NCI-H1105 (cell line): ENCODE data around the gene TRUB1.

Experiments
- DNase-seq: peaks from one replicate; lab custom pipeline; 2025; lab: John Stamatoyannopoulos, UW

Gene TRUB1

DNA sequence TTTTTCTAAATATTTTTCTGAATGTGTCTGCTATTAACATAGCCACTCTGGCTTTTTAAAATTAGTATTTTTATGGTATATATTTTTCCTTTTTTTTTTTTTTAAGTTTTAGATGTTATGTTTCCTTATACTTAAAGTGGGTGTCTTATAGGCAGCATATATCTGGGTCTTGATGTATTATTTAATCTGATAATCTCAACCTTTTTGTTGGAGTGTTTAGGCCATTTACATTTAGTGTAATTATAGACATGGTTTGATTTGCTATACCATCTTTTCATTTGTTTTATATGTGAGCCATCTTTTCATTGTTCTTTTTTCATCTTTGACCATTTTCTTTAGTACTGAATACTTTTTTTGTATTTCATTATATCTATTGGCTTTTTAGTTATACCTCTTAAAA lies 45.0 kb downstream of the TRUB1 start:
- DNase-seq = no peak

DNA sequence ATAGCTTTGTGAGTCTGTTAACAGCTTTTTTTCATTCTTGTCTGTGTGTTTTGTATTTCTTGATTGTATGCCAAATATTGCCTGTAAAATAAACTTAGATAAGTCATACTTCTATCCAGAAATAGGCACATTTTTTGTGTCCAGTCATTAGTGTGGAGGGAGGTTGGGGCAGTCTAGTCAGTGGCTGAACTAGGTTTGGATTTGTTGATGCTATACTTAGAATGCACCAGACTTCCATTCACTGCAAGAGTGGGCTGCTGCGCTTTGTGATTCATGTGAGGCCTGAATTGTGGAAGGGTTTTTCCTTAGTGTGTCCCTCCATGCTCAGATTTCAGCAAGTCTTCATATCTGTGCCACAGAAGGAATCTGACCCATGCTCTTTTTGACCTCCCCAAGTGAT lies 50.0 kb downstream of the TRUB1 start:
- no peak for DNase-seq

GRCh38 chr10:114990586-114990985 lies 52.6 kb downstream of the TRUB1 start:
- DNase-seq = no peak

DNA sequence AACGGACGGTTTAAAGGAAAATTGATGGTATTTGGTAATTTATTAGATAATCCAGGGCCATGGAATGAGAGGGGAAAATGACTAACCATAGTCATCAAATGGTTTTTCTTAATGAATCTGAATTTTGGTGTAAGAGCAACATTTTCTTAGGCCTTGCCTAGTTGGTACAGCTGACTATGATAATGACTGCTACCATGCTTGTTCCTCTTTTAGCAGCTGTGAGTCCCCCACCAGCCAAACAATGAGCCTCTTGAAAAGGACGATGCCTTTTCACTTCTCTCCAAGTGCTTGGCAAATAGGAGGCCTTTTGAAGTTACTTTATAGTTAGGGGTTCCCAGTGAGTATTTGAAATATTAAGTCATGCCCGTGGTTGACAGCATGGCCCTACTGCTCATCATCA lies 53.0 kb downstream of the TRUB1 start:
- no peak for DNase-seq

DNA sequence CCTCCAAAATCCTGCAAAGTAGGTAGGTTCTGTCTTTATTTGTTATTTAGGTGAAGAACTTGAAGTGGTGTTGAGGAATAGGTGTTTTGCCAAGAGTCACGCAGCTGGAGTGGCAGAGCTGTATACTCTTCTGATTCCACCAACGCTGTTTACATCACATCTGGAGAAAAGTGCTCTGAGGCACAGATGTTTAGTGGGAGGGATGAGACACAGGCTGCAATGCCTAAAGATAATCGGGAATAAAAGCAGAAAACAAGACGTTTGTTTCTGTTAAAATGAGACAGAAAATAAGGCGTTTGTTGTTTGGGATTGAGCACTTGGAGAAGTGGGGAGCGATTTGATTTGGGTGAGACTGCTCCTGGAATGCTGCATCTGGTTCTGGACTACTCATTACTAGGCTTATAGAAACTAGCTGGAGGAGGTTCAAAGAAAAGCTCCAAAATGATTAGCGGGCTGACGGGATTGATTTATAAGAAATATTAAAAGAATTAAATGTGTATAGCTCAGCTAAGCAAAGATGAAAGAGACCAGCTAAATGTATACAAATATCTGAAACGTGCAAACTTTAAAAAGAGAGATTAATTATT lies 54.3 kb downstream of the TRUB1 start:
- no peak for DNase-seq

DNA sequence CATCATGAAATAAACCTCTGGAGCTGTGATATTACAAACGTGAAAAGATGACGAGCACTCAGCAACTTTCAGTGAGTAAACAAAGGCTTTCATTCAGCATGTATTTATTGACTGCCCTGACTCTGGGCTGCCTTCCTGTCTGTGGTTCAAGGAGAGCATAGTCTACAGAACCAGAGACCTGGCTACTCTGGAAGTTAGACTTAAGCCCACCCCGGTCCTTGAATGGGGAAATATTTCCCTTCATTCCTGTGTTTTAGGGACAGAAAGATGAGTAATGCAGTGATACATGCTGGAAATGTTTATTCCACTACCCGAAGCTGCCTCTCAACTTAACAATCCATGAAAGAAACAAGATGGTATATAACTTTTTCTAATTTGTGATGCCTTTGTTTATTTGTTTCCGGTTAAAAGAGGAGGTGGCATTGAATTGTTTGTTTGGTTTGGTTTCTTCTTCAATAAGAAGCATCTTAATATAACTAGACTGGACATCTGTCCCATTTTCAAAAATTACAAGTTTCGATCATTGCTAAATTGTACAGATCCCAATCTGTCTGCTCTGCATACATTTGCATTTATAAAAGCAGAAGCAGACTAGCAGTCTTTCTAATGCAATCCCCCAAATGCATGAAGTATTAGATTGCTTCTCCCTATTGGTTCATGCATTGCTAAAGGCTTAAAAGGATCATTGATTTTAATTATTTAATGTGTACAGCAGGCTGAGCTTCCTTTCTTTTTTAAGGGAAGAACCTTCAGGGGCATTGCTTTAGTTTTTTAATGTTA lies 57.7 kb downstream of the TRUB1 start:
- DNase-seq = no peak

- DNase-seq = no peak
Observed at GRCh38 chr10:114996542-114996941, 58.5 kb downstream of the TRUB1 start.

DNA sequence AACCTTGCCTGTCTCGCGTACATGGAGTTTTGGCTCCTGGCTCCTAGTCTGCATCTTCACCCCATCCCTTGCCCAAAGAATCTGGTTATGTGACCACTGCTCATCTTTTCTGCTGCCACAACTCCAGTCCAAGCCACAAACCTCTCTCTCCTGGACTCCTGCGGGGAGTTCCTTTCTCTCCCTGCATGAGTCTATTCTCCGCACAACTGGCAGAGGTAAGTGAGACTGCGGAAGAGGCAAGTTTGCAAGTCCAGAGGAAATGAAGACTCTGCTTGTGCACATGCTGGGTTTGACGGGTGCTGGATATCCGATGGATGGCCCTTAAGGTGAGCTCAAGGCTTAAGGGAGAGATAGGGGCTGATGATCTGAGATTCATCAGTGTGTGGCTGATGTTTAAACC lies 61.0 kb downstream of the TRUB1 start:
- DNase-seq = no peak

DNA sequence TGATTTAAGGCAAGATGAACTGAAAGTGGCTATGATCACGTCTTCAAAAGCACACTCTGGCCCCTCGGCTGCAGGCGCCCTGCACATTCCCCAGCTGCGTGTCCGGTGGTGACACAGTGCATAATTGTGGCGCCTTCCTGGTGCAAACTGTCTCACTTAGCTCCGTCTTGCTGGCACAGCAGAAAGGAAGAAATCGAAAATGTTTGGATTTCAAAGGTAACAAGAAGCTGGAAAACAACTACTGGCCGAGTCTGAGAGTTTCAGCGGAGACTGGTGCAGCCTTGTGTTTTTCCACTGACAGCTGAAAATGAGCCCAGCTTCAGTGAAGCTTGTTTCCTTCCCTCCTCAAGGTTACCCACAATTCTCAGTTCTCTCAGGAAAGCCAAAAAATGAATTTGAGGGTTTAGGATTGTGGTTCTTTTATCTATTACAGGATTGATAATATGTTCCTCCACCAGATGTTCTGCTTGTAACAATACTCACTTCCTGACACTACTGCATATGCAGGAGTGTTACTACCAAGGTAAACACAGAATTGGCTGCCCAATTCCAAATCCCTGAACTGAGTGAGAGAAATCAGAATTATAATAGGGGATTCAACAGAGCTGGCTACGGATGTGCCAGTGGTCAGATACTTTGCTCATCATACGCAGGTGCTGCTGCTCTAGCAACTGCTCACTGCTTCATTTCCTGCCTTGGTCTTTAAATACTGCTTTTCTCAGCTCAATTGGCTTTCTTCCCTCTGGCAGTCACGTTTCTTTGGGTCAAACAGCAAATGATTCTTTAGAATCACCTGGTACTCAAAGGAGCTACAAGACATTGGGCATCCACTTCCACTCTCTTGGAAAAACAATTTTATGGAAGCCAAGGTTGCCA lies 63.7 kb downstream of the TRUB1 start:
- DNase-seq = no peak

DNA sequence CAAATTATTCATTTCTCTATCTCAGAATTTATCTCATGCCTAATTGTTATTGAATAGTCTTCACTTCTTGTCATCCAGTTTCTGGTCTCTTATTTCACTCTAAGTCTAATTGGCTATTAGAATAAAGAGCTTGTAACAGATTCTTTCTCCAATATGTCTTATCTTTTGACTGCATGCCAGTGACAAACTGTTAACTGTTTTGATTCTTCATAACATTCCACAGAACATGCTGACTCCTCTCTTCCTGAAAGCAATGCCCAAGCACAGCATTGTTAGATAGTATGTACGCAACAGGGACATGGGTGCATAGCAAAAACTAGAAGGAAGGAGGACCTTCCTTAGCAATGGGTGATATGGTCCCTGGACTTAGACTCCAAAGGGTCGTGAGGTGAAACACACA lies 65.4 kb downstream of the TRUB1 start:
- no peak for DNase-seq

- DNase-seq = no peak
Observed at GRCh38 chr10:115004236-115004862, 66.4 kb downstream of the TRUB1 start.

DNA sequence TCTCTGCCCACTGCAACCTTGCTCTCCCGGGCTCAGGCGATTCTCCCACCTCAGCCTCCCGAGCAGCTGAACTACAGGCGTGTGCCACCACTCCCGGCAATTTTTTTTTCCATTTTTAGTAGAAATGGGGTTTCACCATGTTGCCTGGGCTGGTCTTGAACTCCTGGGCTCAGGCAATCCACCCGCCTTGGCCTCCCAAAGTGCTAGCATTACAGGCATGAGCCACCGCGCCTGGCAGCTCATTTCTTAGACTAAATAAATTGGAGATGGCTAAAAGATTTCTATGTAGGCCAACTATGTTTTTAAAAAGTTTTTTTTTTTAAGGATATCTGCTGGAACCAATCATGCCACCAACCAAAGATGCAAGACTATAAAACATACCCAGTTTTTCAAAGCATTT lies 67.8 kb downstream of the TRUB1 start:
- DNase-seq = no peak

DNA sequence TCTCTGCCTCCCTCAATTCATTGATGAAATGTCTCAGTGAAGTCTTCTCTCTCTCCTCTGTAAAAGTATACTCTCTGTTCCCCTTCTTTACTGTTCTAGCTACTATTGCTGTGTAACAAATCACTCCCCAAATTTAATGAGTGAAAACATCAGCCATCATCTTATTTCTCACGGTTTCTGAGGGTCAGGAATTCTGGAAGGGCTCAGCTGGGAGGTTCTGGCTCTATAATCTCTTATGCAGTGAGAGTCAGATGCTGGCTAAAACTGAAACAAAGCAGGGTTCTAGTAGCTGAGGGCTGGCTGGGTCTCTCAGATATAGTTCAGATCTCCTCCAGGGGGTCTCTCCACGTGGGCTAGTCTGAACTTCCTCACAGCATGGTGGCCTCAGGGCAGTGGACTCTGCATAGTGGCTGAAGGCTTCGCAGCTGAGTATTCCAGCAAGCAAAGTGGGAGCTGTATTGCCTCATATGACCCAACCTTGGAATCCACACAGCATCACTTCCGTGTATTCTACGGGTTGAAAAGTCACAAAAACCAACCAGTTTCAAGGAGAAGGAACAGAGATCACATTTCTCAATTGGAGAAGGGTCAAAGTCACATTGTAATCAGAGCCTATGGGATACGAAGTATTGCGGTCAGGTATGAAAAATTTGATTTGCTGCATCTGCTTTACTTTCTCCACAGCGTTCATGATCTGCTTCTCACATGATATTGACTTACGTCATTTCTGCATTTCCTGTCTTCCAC lies 80.4 kb downstream of the TRUB1 start:
- DNase-seq = no peak

- no peak for DNase-seq
Observed at GRCh38 chr10:115020449-115020848, 82.5 kb downstream of the TRUB1 start.

DNA sequence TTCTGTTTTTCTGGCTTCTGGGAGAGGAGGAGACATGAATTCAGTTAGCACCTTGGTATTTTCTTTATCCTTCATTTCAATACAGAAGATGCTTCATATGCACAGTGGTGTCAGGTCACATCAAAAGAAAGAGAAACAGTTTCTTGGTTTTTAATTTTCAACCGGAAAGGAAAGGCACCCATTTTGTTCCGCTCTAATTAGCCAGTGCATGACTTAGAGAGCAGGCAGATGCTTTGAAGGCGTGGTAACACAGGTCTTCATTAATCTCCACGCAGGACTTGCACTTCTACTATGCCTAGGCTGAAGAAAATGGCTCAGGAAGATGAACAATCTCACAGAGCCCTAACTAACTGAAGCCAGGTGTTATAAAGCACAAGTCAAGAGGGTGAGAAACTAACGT lies 84.7 kb downstream of the TRUB1 start:
- no peak for DNase-seq

DNA sequence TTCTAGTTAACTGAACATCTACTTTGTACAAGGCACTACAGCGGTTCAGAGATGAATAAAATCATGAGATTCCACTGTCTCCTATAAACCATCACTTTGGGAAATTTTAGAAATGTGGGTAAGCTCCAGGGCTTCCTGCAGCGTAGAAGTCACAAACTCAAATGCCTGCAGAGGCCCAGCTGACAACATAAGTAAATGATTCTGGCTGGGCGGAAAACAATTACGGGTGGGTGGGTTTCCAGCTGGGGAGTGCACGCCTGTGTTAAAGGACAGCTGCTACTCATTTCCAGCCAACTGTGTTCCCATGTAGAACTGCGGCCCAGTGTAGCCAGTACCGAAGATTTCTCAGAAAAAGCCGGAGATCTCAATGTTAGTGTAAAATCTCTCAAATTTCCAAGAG lies 85.7 kb downstream of the TRUB1 start:
- DNase-seq = no peak

- no peak for DNase-seq
Observed at GRCh38 chr10:115024371-115024770, 86.4 kb downstream of the TRUB1 start.

- DNase-seq = no peak
Observed at GRCh38 chr10:115026056-115026745, 88.2 kb downstream of the TRUB1 start.

DNA sequence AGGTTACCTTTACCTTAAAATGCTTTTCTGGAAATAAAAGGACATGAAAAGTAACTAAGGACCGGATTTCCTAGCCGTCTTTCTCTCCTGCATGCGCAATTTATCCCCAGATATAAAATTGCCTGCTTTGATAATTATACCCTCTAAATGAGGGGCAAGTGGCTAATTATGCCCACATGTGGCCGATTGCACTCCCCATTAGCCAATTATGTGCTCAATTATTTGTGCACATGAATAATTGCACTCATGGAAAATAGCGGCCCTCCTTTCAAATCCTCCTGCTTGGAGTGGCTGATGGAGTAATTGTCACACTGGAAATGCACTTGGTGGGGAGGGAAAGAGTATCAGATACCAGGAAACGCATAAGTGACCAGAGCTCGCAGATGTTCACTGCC lies 88.7 kb downstream of the TRUB1 start:
- peak; percentile 81 for DNase-seq
